ENCODE measurements around the gene MAPKAP1. TPM values are rescaled to one million over a fixed set of nuclear protein-coding genes. Genes with fewer than 3 reads are reported as not detected.
"Not testable (repeated sequence)": the region's sequence is repeated elsewhere in the genome, so short reads cannot be mapped to it uniquely, and the experiment has no call there.

Gene MAPKAP1
- total RNA-seq, 1 donor from 2014 or later = 84.3 TPM

GRCh38 chr9:125608489-125609224 lies 98.4 kb downstream of the MAPKAP1 start:
- DNase-seq (ENCODE audit: low read depth) = no peak

GRCh38 chr9:125604196-125604595 lies 102.8 kb downstream of the MAPKAP1 start:
- DNase-seq (ENCODE audit: low read depth) = no peak

GRCh38 chr9:125603478-125604021 lies 103.5 kb downstream of the MAPKAP1 start:
- no peak for DNase-seq (ENCODE audit: low read depth)

GRCh38 chr9:125601961-125602360 lies 105.0 kb downstream of the MAPKAP1 start:
- DNase-seq (ENCODE audit: low read depth) = no peak

GRCh38 chr9:125600194-125600593 lies 106.8 kb downstream of the MAPKAP1 start:
- DNase-seq (ENCODE audit: low read depth) = peak; percentile 16

- DNase-seq (ENCODE audit: low read depth) = peak; percentile 8
Observed at GRCh38 chr9:125594223-125594610, 112.8 kb downstream of the MAPKAP1 start.

- peak; percentile 54 for DNase-seq (ENCODE audit: low read depth)
Observed at GRCh38 chr9:125593581-125594222, 113.3 kb downstream of the MAPKAP1 start.

GRCh38 chr9:125591888-125592287 lies 115.1 kb downstream of the MAPKAP1 start:
- DNase-seq (ENCODE audit: low read depth) = no peak

- no peak for DNase-seq (ENCODE audit: low read depth)
Observed at GRCh38 chr9:125591245-125591644, 115.8 kb downstream of the MAPKAP1 start.

- no peak for DNase-seq (ENCODE audit: low read depth)
Observed at GRCh38 chr9:125589287-125589686, 117.7 kb downstream of the MAPKAP1 start.

- no peak for DNase-seq (ENCODE audit: low read depth)
Observed at GRCh38 chr9:125587819-125588460, 119.1 kb downstream of the MAPKAP1 start.

GRCh38 chr9:125586172-125586511 lies 120.9 kb downstream of the MAPKAP1 start:
- DNase-seq (ENCODE audit: low read depth) = no peak

GRCh38 chr9:125585503-125586171 lies 121.4 kb downstream of the MAPKAP1 start:
- DNase-seq (ENCODE audit: low read depth) = no peak

GRCh38 chr9:125580701-125581286 lies 126.2 kb downstream of the MAPKAP1 start:
- DNase-seq (ENCODE audit: low read depth) = peak; percentile 18

- no peak for DNase-seq (ENCODE audit: low read depth)
Observed at GRCh38 chr9:125579030-125579932, 127.7 kb downstream of the MAPKAP1 start.

- no peak for DNase-seq (ENCODE audit: low read depth)
Observed at GRCh38 chr9:125574126-125574877, 132.7 kb downstream of the MAPKAP1 start.

GRCh38 chr9:125572461-125572860 lies 134.5 kb downstream of the MAPKAP1 start:
- DNase-seq (ENCODE audit: low read depth) = not testable (repeated sequence)

- not testable (repeated sequence) for DNase-seq (ENCODE audit: low read depth)
Observed at GRCh38 chr9:125571824-125572223, 135.2 kb downstream of the MAPKAP1 start.

- no peak for DNase-seq (ENCODE audit: low read depth)
Observed at GRCh38 chr9:125570246-125570645, 136.8 kb downstream of the MAPKAP1 start.

GRCh38 chr9:125568621-125569020 lies 138.4 kb downstream of the MAPKAP1 start:
- DNase-seq (ENCODE audit: low read depth) = no peak
